ENCODE data around the gene C19orf67. TPM values are rescaled to one million over a fixed set of nuclear protein-coding genes. Genes with fewer than 3 reads are reported as not detected.
A peak's percentile ranks its signal among the peaks of the same experiment; 100 is the strongest.

Gene C19orf67
- total and polyA plus RNA-seq, 2 of the 13 experiments (the other 11 are each of a cell fraction or from before 2014, with no cell fraction given), result 0.11 to 0.32 TPM

DNA sequence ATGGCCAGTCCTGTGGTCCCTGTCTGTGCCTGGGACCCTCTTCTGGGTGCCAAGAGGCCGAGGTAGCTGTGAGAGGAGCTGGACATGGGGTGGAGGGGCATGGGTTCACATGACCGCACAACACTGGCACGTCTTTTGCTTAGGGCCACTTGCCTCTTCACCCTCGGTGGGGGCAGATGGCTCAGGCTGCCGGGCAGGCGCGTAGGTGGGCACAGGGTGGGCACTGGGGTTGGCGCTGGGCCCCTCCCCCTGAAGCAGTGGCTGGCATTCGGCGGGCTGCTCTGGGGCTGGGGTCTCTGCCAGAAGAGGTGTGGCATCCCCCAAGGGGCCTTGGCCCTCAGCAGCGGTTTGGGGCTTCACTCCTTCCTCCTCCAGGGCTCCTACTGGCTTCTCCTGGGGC, 32.1 kb downstream of the C19orf67 start:
- BruUV-seq (replicated peaks), result no TSS peak
- no peaks in the 10 kb centered on the region for H4K20me1 ChIP-seq (ENCODE audit: insufficient read depth, low read length)
- TF ChIP-seq AGO2 (optimal IDR thresholded peaks at IDR 0.05; ENCODE audit: low read depth, low read length), result peak; percentile 53
- TF ChIP-seq EP300 (IDR thresholded peaks at IDR 0.05; ENCODE audit: low read depth in 2 of 2, low read length in 2 of 2), result no peak
- no peak for TF ChIP-seq EP300 (CRISPR knock-in tag; IDR thresholded peaks at IDR 0.05; ENCODE audit: borderline replicate concordance)
- H3K27ac ChIP-seq (ENCODE audit: extremely low read length, insufficient read depth, low read length), result no peak overlapping the region
- H3K27me3 ChIP-seq (ENCODE audit: control insufficient read depth in 1 of 2, insufficient read depth in 2 of 2, low read length in 2 of 2), result no peaks in the 10 kb centered on the region
- no peaks in the 10 kb centered on the region for H3K36me3 ChIP-seq (replicated peaks in 1 of 2; ENCODE audit: control insufficient read depth in 1 of 2, insufficient read depth in 2 of 2, low read length in 2 of 2)
- WGBS (ENCODE audit: low lambda C conversion rate), result 72% methylated on average over 7 of the region's 11 CpGs
- no peaks in the 10 kb centered on the region for H3K4me1 ChIP-seq (ENCODE audit: insufficient read depth, low read length)
- H3K4me2 ChIP-seq (ENCODE audit: low read depth, low read length), result no peak overlapping the region
- POLR2A ChIA-PET, result interaction anchor here (1.1 kb wide), 1 partner anchor 18 kb away, joined by 3 read pairs; no protein-coding TSS in a partner anchor
- H2AFZ ChIP-seq (ENCODE audit: low read length), result no peak overlapping the region
- H3K9ac ChIP-seq (ENCODE audit: insufficient read depth, low read depth, low read length), result no peak overlapping the region
- no peak for FAIRE-seq
- no peaks in the 10 kb centered on the region for H3K79me2 ChIP-seq (ENCODE audit: insufficient read depth, low read length)
- intact Hi-C loops (cut with micrococcal nuclease; ENCODE audit: unreplicated experiment) (no loop called here), in situ Hi-C loops (cut with HindIII; ENCODE audit: extremely low pct_ligation_motif_present, low pct_unique_long_range_greater_than_20kb) (loop anchor here (25.0 kb wide), 1 partner anchor 291 kb away; the partner anchor contains the start of genes C19orf53 and MRI1)
- CTCF ChIA-PET (ENCODE audit: low intra/inter-chr PET ratio, low total read pairs), result no interaction called here
- peaks cover under 1% of the 10 kb centered on the region; the same call in 1 of the 2 replicates for H3K9me3 ChIP-seq (ENCODE audit: low read length)
- no peak for DNase-seq (ENCODE audit: low spot score)
- no peak for ATAC-seq
- H3K4me3 ChIP-seq (replicated peaks in 1 of 3; ENCODE audit: insufficient read depth in 1 of 3, low read depth in 2 of 3, low read length in 3 of 3), result no peak overlapping the region

DNA sequence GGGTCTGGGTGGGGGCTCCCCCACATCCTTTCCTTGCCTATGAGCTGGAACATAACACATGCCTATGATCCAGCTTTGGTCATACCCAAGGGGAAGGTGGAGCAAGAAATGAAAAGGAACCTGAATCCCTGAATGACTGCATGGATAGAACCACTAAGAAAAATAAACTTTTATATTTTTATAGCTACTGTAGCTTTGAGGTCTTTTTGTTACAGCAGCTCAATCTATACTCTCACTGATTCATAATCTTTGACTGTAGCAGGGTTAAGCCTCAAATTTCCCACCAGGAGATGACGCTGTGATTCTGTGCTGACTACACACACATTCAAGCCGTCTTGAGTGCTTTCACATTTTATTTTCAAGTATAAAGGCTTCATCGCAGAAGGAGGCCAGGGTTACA, 32.6 kb downstream of the C19orf67 start:
- Histone ChIP-seq H3K9me3 (ENCODE audit: low read length) (peaks cover 4% of the 10 kb centered on the region), H2AFZ (ENCODE audit: low read length) (no peak overlapping the region), H3K4me1 (ENCODE audit: insufficient read depth, low read length) (no peaks in the 10 kb centered on the region), H3K79me2 (ENCODE audit: insufficient read depth, low read length) (no peaks in the 10 kb centered on the region), H3K9ac (ENCODE audit: insufficient read depth, low read depth, low read length) (no peak overlapping the region), H3K27ac (ENCODE audit: extremely low read length, insufficient read depth, low read length) (no peak overlapping the region), H3K4me2 (ENCODE audit: low read depth, low read length) (no peak overlapping the region), H3K27me3 (ENCODE audit: control insufficient read depth in 1 of 2, insufficient read depth in 2 of 2, low read length in 2 of 2) (no peaks in the 10 kb centered on the region), H3K4me3 (replicated peaks in 1 of 3; ENCODE audit: insufficient read depth in 1 of 3, low read depth in 2 of 3, low read length in 3 of 3) (no peak overlapping the region), H4K20me1 (ENCODE audit: insufficient read depth, low read length) (no peaks in the 10 kb centered on the region), H3K36me3 (replicated peaks in 1 of 2; ENCODE audit: control insufficient read depth in 1 of 2, insufficient read depth in 2 of 2, low read length in 2 of 2) (no peaks in the 10 kb centered on the region)
- in situ Hi-C loops (cut with HindIII; ENCODE audit: extremely low pct_ligation_motif_present, low pct_unique_long_range_greater_than_20kb), result loop anchor here (25.0 kb wide), 1 partner anchor 291 kb away; the partner anchor contains the start of genes C19orf53 and MRI1
- TF ChIP-seq ZNF12 (CRISPR knock-in tag; IDR thresholded peaks at IDR 0.05) (peak; percentile 97), ZNF124 (CRISPR knock-in tag; IDR thresholded peaks at IDR 0.05) (no peak)
- 81% methylated on average over 3 of the region's 3 CpGs for WGBS (ENCODE audit: low lambda C conversion rate)
- no TSS peak for BruUV-seq (replicated peaks)
- FAIRE-seq, result no peak
- ChIA-PET POLR2A (interaction anchor here (1.1 kb wide), 1 partner anchor 18 kb away, joined by 3 read pairs; no protein-coding TSS in a partner anchor), CTCF (ENCODE audit: low intra/inter-chr PET ratio, low total read pairs) (no interaction called here)
- intact Hi-C loops (cut with micrococcal nuclease; ENCODE audit: unreplicated experiment), result no loop called here
- ATAC-seq, result no peak
- DNase-seq (ENCODE audit: low spot score), result no peak
